Inferior parietal cortex (tissue), 1 donor: ENCODE measurements around the gene PLA2G2C.

ENCODE experiments used
- DNase-seq: peaks from one replicate; pipeline ENCODE4 v3.0.0-alpha.2; 2016; ENCODE audit errors: extremely low spot score

The PLA2G2C gene

DNA sequence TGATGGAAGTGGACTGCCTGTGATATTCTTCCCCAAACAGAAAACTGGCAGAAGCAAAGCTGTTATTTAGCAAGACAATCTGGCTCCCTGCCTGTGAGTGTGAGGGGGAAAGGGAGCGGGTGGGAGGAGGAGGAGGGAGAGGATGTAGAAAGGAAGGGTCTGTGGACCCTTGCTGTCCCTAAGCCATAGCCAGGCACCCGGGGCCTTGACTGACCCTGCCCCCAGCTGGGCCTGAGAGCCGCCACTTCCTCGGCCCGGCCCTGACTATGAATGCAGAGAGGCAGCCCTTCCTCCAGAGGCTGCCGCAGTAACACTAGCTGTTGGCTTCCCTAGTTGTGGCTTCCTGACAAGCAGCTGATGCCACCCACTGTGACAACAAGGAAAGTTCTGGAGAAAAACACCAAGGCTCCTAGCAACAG lies 33.3 kb downstream of the PLA2G2C start:
- peak; percentile 66 for DNase-seq

DNA sequence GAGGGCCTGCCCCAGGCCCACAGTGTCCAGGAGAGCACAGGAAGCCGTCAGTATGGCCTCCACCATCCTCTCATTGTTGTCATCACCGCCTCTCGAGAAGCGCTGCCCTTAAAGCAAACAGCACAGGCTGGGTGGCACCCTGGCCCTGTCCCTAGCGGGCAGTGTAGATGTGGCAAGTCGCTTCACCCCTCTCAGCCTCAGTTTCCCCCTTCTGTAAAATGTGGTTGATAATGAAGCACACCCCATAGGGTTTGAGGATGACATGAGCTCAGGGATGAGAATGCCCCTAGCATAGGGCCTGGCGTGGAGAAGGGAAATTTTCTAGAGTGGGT lies 33.8 kb downstream of the PLA2G2C start:
- DNase-seq: no peak

DNA sequence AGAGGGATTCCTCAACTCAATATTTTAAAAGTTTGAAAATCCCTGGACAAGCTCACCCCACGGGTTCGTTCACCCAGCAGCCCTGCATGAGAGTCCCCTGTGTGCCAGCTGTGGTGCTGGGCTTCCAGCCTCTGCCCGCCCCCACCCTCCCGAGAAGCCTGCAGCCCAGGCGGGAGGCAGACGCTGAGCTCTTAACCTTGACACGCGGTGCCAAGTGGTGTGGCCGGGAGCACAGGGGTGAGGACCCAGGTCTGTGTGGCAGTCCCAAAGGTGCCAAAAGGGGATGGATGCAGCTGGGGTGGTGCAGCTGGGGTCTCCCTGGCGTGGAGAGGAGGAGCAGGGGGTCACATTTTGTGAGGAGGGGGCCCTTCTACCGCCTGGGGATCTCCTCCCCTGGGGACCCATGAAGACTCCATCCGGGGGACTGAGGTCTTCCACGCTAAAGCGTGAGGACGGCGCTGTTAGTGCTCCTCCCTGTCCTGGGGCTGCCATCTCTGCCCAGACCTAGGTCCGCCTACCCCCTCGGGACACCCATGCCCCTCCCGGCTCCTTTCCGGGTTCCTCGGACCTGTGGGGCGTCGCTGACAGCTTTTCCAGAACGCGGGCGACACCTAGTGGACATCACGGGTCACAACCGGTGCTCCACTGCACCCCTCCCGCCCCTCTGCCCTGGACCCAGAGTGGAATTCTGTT lies 34.3 kb downstream of the PLA2G2C start:
- DNase-seq: peak; percentile 77

DNA sequence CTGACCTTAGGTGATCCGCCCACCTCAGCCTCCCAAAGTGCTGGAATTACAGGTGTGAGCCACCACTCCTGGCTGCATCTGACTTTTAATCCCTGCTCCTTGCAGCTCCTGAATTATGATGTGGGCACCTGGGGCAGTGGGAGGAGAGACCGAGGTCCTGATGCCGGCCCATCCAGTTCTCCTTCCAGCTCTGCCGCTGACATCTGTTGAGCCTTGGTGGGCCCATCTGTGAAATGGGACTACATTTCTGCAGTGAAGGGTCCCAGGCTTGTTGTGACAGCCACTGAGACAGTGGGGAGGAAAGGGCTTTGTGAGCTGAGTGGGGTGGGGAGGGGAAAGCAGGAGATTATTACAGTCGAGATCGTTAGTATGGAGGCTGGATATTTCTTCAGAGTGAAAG lies 35.3 kb downstream of the PLA2G2C start:
- no peak for DNase-seq

DNA sequence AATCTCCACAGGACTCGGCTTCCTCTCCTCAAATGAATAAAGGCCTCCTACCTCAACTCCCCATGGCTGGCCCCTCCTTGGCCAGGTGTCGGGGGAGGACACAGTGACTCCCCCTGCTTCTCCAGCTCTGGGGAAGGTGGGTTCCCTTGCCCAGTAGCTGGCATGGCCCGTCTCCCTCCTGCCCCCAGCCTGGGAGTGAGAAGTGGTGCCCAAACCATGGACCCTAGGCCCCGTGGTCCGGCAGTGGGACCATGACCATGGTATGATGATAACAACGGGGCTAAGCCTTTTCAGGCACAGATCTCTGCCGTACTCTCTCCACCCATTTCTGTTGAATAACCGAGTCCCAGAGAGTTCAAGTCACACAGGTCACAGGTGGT lies 36.0 kb downstream of the PLA2G2C start:
- no peak for DNase-seq

DNA sequence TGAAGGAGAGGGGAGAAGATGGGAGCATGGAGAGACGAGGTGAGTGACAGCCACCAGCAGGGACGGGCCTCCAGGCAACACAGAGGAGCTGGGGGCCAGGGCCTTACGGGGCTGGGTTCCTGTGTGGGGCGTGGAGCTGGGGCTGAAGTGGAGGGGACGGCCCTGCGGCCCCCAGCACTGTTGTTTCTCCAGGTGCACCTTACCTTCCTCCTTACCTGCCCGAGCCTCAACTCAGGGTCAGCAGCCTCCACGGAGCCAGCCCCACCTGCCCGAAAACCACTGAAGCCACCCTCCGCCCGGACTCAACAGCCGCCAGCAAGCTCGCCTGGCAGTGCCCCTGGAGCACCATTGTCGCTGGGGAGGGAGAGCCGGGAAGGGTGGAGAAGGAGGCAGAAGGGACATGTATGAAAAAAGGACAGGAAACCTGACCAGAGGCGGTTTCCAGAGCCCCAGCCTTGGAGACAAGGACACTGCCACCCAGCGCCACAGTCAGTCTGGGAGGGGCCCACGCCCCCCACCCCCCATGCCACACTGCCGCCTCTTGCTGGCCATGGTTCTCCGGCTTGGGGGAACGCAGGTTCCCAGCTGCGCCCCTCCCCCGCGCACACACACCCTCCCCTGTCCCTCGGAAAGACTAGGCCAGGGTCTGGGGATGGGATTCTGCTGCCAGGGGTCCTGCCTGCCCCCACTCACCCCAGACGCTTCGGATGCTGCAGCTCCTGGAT lies 36.6 kb downstream of the PLA2G2C start:
- no peak for DNase-seq

DNA sequence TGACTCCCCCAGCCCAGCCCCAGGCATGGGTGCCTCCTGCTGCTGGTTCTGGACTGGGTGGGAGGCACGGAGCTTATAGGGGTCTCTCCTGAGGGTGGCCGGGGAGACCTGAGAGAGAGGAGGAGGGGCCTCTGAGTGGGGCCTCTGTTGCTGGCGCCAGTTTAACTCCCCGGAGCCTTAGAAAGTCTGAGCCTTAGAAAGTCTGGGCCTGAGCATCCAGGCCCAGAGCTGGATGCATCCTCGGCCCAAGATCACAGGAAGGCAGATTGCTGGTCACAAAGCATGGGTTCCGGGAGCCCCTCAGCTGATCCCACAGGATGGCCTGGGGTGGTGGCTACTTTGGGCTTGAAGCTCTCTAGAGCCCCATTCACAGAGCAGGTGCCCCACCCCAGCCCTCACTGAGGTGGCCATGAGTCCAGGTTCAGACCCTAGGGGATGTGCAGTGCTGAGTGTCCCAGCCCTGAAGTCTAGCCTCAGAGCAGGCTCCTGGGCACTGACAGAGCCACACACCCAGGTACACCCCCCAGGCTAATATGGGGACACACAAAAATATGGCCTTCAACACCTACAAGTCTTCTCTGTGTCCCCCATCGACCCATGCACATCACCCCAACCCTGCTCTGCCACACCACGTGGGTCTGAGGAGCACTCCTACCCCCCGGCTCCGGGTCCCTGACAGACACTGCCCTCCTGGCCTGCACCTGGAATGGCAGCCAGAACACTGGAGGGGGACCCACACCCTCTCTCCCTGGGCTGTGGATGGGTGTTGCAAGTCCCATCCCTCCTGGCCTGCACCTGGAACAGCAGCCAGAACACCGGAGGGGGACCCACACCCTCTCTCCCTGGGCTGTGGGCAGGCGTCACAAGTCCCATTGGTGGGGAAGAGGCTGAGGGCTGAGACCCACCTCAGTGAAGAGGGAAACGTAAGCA lies 37.5 kb downstream of the PLA2G2C start:
- no peak for DNase-seq

DNA sequence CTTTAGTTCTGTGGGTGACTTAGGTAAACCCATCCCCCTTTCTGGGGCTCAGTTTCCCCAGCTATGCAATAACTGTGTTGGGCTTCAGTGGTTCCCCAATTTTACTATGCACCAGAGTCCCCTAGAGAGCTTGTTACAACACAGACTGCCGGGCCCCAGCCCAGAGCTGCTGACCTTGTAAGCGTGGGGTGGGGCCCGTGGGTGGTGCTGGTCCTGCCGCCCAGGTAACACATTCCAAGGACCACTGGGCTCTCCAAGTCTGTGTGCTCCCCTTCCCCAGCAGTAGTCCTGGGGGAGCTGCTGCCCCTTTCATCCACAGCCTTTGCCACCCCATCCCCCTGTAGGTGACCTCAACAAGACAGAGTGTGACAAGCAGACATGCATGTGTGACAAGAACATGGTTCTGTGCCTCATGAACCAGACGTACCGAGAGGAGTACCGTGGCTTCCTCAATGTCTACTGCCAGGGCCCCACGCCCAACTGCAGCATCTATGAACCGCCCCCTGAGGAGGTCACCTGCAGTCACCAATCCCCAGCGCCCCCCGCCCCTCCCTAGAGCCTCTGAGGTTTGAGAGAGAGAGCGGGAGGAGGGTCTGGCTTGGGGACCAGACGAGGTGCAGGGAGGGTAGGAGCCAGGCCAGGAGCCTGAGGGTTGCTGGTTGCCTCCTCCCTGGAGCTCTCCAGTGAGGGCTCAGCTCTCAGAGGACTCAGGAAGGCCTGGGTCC lies 38.3 kb downstream of the PLA2G2C start:
- DNase-seq: no peak

DNA sequence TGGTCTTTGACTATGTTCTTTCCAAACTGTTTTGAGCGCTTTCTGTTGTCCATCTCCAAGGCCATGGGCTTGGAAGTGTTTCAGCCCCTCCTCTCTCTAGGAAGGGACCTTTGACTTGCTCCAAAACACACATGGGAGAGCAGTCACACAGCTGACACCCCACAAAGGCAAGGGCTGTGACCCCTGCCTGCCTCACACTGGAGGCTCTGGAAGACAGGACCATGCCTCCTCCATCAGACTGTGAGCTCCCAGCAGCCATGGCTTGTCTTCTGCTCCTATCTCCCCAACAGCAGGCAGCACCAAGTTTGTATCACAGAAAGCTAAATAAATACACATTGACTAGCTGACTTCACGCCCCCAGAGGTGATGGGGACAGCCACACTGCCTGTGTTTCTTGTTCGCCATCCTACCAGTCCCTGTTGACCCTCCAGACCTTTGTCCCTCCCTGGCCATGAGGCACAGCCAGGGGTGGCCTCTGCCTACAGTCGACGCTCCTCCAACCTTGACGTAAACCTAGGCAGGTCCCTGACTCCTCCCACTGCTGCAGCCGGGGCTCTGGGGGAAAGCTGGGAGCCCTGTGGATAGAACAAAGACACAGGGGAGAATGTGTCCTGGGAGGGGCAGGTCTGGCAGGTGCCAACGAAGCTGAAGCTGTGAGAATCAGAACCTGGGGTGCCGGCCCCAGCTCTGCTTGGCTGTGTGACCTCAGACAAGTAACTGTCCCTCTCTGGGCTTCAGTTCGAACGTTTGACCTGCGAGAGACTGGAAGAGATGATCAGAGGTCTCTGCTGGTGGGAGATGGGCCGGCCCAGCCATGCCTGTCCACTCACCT lies 42.4 kb downstream of the PLA2G2C start:
- DNase-seq: no peak

DNA sequence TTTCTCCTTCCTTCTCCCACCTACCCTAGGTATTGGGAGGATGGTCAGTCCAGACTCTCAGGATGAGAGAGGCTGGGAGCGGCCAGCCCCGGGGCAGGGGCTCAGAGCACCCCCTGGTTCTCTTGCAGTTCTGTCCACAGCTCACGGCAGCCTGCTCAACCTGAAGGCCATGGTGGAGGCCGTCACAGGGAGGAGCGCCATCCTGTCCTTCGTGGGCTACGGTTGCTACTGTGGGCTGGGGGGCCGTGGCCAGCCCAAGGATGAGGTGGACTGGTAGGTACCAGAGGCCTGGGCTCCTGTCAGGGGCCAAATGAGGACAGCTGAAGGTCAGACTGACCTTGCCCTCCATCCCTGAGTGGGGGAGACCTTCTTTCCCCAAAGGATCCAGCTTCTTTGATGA lies 43.0 kb downstream of the PLA2G2C start:
- DNase-seq: no peak

DNA sequence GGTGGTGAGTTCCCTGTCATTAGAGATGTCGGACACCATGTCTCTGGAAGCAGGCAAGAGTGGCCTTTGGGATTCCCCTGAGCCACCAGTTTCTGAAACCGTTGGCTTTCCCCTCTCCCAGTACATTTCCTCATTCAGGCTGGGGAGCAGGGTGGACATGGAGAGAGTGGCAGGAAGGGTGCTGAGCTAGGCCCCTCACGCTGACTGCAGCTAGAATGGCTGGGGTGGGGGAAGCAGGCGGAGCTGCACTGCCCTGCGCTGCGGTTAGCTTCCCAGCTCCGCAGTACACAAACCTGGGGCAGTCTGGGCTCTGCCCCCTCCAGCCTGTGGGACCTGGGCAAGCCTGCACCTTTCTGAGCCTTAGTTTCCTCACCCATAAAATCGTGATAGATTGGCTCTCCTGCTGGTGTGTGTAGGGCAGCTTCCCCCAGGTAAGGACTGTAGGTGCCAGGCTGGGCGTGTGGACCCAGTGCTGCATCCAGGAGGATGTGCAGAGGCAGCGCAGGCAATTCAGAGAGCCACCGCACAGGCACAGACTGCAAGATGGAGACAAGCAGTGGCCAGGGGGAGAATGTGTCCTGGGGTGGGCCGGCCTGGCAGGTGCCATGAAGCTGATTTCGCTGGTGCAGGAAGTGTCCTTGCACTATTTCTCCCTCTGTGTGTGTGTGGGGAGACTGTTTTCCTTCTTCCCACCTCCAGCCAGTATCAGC lies 44.2 kb downstream of the PLA2G2C start:
- DNase-seq: no peak

DNA sequence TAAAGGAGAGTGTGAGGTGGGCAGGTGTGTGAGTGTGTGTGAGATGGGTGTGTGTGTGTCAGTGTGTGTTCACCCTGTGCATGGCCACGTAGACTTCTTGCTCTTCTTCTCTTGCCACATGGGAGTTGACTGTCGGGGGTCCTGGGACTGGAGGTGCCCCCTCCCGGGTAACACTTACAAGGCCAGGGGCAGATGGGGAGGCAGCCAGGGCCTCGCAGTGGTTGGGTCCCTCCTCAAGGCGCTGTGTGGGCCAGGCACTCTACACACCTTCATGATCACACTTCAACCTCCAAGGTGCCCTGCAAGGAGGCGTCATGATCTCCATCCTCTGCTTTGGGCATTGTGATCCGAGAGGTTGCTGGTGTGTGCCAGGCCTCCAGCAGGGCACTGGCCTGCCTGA lies 44.9 kb downstream of the PLA2G2C start:
- no peak for DNase-seq

DNA sequence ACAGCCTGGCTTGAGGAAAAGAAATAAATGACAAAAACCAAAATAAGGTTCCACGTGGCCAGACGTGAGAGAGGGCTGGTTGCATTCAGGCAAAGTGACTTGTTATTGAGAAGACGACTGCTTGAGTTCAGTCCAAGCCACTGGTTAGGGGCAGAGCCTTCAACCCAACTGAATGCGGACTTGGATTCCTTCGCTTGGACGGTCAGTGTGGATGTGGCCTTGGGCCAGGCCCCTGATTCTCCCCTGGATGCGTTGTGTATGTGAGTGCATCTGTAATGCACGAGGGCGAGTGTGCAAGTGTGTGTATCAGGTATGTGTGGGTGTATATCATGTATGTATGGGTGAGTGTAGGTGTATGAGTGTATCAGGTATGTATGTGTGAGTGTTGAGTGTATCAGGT lies 45.3 kb downstream of the PLA2G2C start:
- no peak for DNase-seq

DNA sequence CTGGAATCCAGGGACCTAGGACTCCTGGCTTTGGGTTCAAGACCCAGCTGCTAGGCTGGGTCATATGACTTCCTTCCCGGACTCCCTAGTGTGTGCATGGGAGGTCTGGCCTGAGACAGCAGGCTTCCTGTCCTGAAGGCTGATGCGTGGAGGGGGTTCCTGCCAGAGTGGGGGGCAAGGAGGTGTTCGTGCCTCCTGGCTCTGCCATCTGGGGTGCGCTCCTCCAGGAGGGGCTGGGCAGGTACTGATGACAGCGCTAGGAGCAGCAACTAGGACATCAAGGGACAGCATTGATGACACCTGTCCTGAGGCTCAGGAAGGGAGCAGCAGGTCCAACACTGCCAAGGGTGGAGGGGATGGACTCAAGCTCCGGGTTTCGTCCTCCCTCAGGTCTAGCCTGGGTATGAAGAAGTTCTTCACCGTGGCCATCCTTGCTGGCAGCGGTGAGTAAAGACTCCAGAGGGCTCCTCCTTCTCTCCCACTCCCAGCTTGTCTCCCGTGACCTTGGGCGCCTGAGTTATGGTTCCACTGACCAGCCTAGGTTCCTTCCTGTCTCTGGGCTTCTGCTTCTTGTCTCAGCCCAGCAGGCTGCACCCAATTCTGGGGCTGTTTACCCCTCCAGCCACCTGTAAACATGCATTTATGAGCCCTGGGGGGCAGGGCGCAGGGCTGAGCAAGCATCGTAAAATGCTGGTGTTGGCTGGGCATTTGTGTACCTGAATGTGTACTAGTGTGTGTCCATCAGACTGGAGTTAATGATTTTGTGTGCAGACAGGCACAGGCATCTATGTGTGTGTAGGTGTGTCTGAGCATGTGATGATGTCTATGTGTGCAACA lies 46.3 kb downstream of the PLA2G2C start:
- DNase-seq: no peak

DNA sequence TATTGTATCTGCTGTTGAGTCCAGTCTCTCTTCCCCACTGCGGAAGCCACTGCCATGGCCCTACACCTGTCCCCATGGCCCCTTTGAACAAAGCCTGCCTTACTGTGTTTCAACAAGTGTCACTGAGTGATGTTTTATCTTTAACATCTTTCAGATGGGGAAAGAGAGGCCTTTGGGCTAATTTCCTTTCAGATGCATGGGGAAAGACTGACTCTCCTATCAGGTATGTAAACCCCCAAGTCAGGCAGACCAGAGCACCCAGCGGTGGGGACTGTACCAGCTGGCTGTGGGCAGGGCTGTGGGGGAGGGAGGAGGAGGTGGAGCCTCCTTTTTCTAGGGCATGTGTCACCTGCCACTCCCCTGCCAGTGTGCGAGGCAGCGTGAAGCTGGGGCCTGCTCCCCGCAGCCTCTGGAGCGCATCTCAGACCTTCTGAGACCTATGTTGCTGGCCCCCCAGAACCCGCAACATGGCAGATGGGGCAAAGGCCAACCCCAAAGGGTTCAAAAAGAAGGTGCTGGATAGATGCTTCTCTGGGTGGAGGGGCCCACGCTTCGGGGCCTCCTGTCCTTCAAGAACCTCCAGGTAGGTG lies 47.3 kb downstream of the PLA2G2C start, which contains the start of gene PLA2G2F:
PLA2G2F (plus strand) TSS at position 363 of the 590 bp plus-strand sequence; CDS start at position 468, 105 bp downstream.
- DNase-seq: no peak

DNA sequence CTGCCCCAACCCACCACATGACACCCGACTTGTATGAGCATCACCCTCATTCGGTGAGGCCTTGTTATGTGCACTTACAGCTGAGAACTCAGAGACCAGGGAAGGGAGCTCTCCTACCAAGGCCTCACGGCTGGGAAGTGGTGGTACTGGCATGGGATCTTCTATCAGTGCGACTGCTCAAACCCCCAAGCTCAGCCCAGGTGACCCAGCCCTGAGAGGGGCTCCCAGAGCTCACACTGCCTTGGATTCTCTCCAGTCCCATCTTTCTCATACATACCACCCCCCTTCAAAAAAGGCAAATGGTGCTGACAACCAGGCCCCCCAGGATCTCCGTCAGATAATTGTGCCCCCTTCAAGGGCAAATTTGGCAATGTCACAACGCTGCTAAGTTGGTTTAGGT lies 48.0 kb downstream of the PLA2G2C start:
- no peak for DNase-seq

DNA sequence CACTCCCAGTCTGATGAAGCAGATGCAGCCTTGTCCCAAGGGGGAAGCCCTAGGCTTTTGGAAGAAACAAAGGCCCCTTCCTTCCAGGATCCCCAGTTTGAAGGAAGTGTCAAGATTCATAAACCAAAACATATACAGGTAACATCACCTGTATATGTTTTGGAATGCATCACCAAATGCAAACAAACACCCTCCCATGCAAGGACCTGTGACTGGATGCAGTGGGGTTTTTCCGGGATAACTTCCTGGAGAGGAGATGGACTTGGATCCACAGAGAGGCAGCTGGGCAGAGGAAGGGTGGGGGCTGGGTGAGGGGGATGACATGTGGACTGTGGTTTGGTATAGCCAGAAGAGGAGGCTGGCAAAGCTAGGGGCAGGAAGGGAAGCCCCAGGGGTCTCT lies 48.7 kb downstream of the PLA2G2C start:
- DNase-seq: no peak

DNA sequence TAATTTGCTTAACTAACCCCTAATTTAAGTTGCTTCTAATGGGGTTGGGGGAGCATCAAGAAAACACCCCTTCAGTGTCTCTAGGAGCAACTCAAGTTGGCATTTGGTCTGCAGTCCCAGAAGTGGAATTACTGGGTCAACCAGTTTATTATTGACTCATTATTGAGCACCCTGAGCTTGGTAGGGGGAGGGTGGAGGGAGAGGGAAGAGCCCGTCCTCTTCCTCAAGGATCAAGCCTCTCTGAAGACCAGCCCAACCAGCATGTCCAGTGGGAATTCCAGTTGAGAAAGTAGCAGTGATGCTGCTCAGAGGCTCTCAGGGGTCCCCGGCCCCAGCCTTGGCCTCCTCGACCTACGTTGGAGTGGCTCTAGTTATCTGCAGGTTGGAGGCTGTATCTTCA lies 49.3 kb downstream of the PLA2G2C start:
- no peak for DNase-seq

DNA sequence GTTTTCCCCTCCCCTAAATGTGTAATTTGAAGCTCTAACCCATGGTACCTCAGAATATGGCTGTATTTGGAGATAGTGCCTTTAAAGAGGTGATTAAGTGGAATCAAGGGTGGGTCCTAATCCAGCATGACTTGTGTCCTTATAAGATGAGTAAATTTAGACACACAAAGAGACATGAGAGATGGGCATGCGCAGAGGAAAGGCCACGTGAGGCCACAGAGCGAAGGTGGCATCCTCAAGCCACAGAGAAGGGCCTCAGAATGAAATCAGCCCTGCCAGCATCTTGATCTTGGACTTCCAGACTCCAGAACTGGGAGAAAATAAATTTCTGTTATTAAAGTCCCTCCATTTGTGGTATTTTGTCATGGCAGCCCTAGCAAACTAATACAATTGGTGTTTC lies 50.1 kb downstream of the PLA2G2C start:
- no peak for DNase-seq
